GM19468 (cell line): Measurements from ENCODE around the gene ANKRD30A.
"Not testable (repeated sequence)": the region's sequence is repeated elsewhere in the genome, so short reads cannot be mapped to it uniquely, and the experiment has no call there.

ENCODE experiments used
- ATAC-seq: cut with Tn5 transposase; IDR thresholded peaks from one replicate; pipeline ENCODE4 v1.9.1; 2021; ENCODE audit warnings: mild to moderate bottlenecking, moderate library complexity, moderate number of reproducible peaks; ENCODE audit not compliant: unreplicated experiment; ENCODE audit errors: extremely low read depth

The ANKRD30A gene

GRCh38 chr10:37125191-37125732, at the start of gene ANKRD30A:
TSS of gene ANKRD30A (plus strand) at chr10:37125598. CDS start at chr10:37125788, 190 bp downstream.
- ATAC-seq = no peak

GRCh38 chr10:37076083-37076482, 49.3 kb upstream of the ANKRD30A start:
- ATAC-seq = not testable (repeated sequence)

GRCh38 chr10:37095792-37096573, 29.4 kb upstream of the ANKRD30A start:
- no peak for ATAC-seq

GRCh38 chr10:37101261-37101660, 24.1 kb upstream of the ANKRD30A start:
- no peak for ATAC-seq

GRCh38 chr10:37109000-37109399, 16.4 kb upstream of the ANKRD30A start:
- no peak for ATAC-seq

GRCh38 chr10:37124532-37124931, 866 bp upstream of the ANKRD30A start:
- ATAC-seq = no peak

GRCh38 chr10:37125921-37126320, 523 bp downstream of the ANKRD30A start:
- ATAC-seq = no peak

GRCh38 chr10:37146443-37146842, 21.0 kb downstream of the ANKRD30A start:
- no peak for ATAC-seq

- not testable (repeated sequence) for ATAC-seq
Measured at GRCh38 chr10:37162430-37162829, 37.0 kb downstream of the ANKRD30A start.

GRCh38 chr10:37171945-37172344, 46.5 kb downstream of the ANKRD30A start:
- ATAC-seq = not testable (repeated sequence)

- ATAC-seq = not testable (repeated sequence)
Measured at GRCh38 chr10:37178296-37178695, 52.9 kb downstream of the ANKRD30A start.

GRCh38 chr10:37182719-37183118, 57.3 kb downstream of the ANKRD30A start:
- not testable (repeated sequence) for ATAC-seq

GRCh38 chr10:37206132-37206531, 80.7 kb downstream of the ANKRD30A start:
- ATAC-seq = no peak

- no peak for ATAC-seq
Measured at GRCh38 chr10:37220866-37221265, 95.5 kb downstream of the ANKRD30A start.

GRCh38 chr10:37222046-37222445, 96.6 kb downstream of the ANKRD30A start:
- ATAC-seq = no peak

- ATAC-seq = no peak
Measured at GRCh38 chr10:37225163-37225562, 99.8 kb downstream of the ANKRD30A start.

GRCh38 chr10:37226524-37226923, 101.1 kb downstream of the ANKRD30A start:
- ATAC-seq = no peak

- no peak for ATAC-seq
Measured at GRCh38 chr10:37234692-37235091, 109.3 kb downstream of the ANKRD30A start.

GRCh38 chr10:37236093-37236492, 110.7 kb downstream of the ANKRD30A start:
- no peak for ATAC-seq

- no peak for ATAC-seq
Measured at GRCh38 chr10:37240223-37240622, 114.8 kb downstream of the ANKRD30A start.

- no peak for ATAC-seq
Measured at GRCh38 chr10:37246637-37247036, 121.2 kb downstream of the ANKRD30A start.

- ATAC-seq = not testable (repeated sequence)
Measured at GRCh38 chr10:37255837-37256236, 130.4 kb downstream of the ANKRD30A start.
